ENCODE results near the gene TPM2.
A peak's percentile ranks its signal among the peaks of the same experiment; 100 is the strongest.

Gene TPM2

GRCh38 chr9:35666045-35666444 lies 23.7 kb downstream of the TPM2 start:
- TF ChIP-seq CTCF (IDR thresholded peaks at IDR 0.05) = no peak
- Histone ChIP-seq H3K4me3 (ENCODE audit: low read depth in 1 of 2, low read length in 1 of 2) (no peak overlapping the region), H3K9me3 (no peaks in the 10 kb centered on the region), H3K27ac (no peak overlapping the region), H3K27me3 (no peaks in the 10 kb centered on the region), H3K4me1 (ENCODE audit: control insufficient read depth in 1 of 2, insufficient read depth in 1 of 2, low read depth in 1 of 2, low read length in 1 of 2) (peaks cover 22 to 25% of the 10 kb centered on the region in 2 experiments), H3K36me3 (no peaks in the 10 kb centered on the region)

GRCh38 chr9:35665471-35665818 lies 24.3 kb downstream of the TPM2 start:
- Histone ChIP-seq H3K27me3 (no peaks in the 10 kb centered on the region), H3K27ac (no peak overlapping the region), H3K4me1 (ENCODE audit: control insufficient read depth in 1 of 2, insufficient read depth in 1 of 2, low read depth in 1 of 2, low read length in 1 of 2) (peaks cover 22 to 25% of the 10 kb centered on the region in 2 experiments), H3K36me3 (no peaks in the 10 kb centered on the region), H3K4me3 (ENCODE audit: low read depth in 1 of 2, low read length in 1 of 2) (peak overlapping the region; percentile 63 to 77), H3K9me3 (no peaks in the 10 kb centered on the region)
- no peak for TF ChIP-seq CTCF (IDR thresholded peaks at IDR 0.05)

- Histone ChIP-seq H3K4me3 (ENCODE audit: low read depth in 1 of 2, low read length in 1 of 2) (peak within 1 kb of the TSS; percentile 63 to 77), H3K27ac (peak within 1 kb of the TSS; percentile 14), H3K27me3 (no peaks in the 10 kb centered on the region), H3K9me3 (no peaks in the 10 kb centered on the region), H3K36me3 (no peaks in the 10 kb centered on the region), H3K4me1 (ENCODE audit: control insufficient read depth in 1 of 2, insufficient read depth in 1 of 2, low read depth in 1 of 2, low read length in 1 of 2) (peaks cover 22 to 25% of the 10 kb centered on the region in 2 experiments)
- peak; percentile 28 for TF ChIP-seq CTCF (IDR thresholded peaks at IDR 0.05)
Measured at GRCh38 chr9:35664531-35665470, 24.9 kb downstream of the TPM2 start, which contains the start of gene ARHGEF39. Gene ARHGEF39 (minus strand): TSS chr9:35665195. CDS start chr9:35665169, 26 bp downstream.

- Histone ChIP-seq H3K27ac (no peak overlapping the region), H3K4me3 (ENCODE audit: low read depth in 1 of 2, low read length in 1 of 2) (no peak overlapping the region), H3K4me1 (ENCODE audit: control insufficient read depth in 1 of 2, insufficient read depth in 1 of 2, low read depth in 1 of 2, low read length in 1 of 2) (peaks cover 37 to 42% of the 10 kb centered on the region in 2 experiments), H3K27me3 (no peaks in the 10 kb centered on the region), H3K9me3 (no peaks in the 10 kb centered on the region), H3K36me3 (no peaks in the 10 kb centered on the region)
- no peak for TF ChIP-seq CTCF (IDR thresholded peaks at IDR 0.05)
Measured at GRCh38 chr9:35662437-35662836, 27.3 kb downstream of the TPM2 start.

- Histone ChIP-seq H3K9me3 (no peaks in the 10 kb centered on the region), H3K4me3 (ENCODE audit: low read depth in 1 of 2, low read length in 1 of 2) (no peak overlapping the region), H3K27ac (no peak overlapping the region), H3K27me3 (no peaks in the 10 kb centered on the region), H3K4me1 (ENCODE audit: control insufficient read depth in 1 of 2, insufficient read depth in 1 of 2, low read depth in 1 of 2, low read length in 1 of 2) (peaks cover 42 to 47% of the 10 kb centered on the region in 2 experiments), H3K36me3 (no peaks in the 10 kb centered on the region)
- TF ChIP-seq CTCF (IDR thresholded peaks at IDR 0.05) = no peak
Measured at GRCh38 chr9:35661756-35662350, 27.9 kb downstream of the TPM2 start.
